DND-41 (cell line): ENCODE measurements around the gene LAMB1.

Experiments used
- ATAC-seq: fragments of 200-7000 bp; cut with Tn5 transposase; 3 replicates; pipeline ENCODE4 v1.9.1; 2021; ENCODE audit warnings: low read depth; ENCODE audit not compliant: insufficient read depth
- DNase-seq: peaks from one replicate; pipeline ENCODE4 v3.0.0-alpha.2; 2020
- H2AFZ ChIP-seq: 2 replicates; pipeline ENCODE4 v1.6.0; 2012; ENCODE audit warnings: low read depth, low read length
- H3K27ac ChIP-seq: 2 replicates; pipeline ENCODE4 v1.5.1; 2012; ENCODE audit warnings: low read length, inconsistent platforms
- H3K27me3 ChIP-seq: fragments of 200-600 bp; sonication (generic); 2 replicates; pipeline ENCODE4 v1.6.0; 2012; ENCODE audit warnings: low read length, mild to moderate bottlenecking, inconsistent platforms; ENCODE audit not compliant: insufficient read depth, poor library complexity
- H3K36me3 ChIP-seq: 2 replicates; pipeline ENCODE4 v1.5.1; 2012; ENCODE audit warnings: low read length, inconsistent platforms; ENCODE audit not compliant: insufficient read depth
- H3K4me1 ChIP-seq: 2 replicates; pipeline ENCODE4 v1.5.1; 2012; ENCODE audit warnings: mild to moderate bottlenecking, low read length; ENCODE audit not compliant: insufficient read depth
- H3K4me2 ChIP-seq: 2 replicates; pipeline ENCODE4 v1.6.0; 2012; ENCODE audit warnings: mild to moderate bottlenecking, moderate library complexity, low read length, inconsistent platforms; ENCODE audit not compliant: insufficient read depth
- H3K4me3 ChIP-seq, 2 experiments: fragments of 200-600 bp in 1 of 2; shearing (Covaris generic) in 1 of 2; 2 replicates each; pipeline ENCODE4 v1.5.1; 2012 to 2016; ENCODE audit warnings: inconsistent platforms in 2 of 2, low read length in 2 of 2, mild to moderate bottlenecking in 2 of 2, low read depth in 1 of 2, moderate library complexity in 1 of 2
- H3K79me2 ChIP-seq: 2 replicates; pipeline ENCODE4 v1.6.0; 2012; ENCODE audit warnings: low read length, inconsistent platforms; ENCODE audit not compliant: insufficient read depth
- H3K9ac ChIP-seq: 2 replicates; pipeline ENCODE4 v1.6.0; 2012; ENCODE audit warnings: low read depth, mild to moderate bottlenecking, inconsistent platforms, low read length, moderate library complexity
- H3K9me3 ChIP-seq: 2 replicates; pipeline ENCODE4 v1.5.1; 2012; ENCODE audit warnings: low read length, moderate library complexity, mild to moderate bottlenecking, inconsistent platforms; ENCODE audit not compliant: insufficient read depth, severe bottlenecking
- H4K20me1 ChIP-seq: 2 replicates; pipeline ENCODE4 v1.6.0; 2012; ENCODE audit warnings: low read length; ENCODE audit not compliant: insufficient read depth
- CTCF ChIP-seq: IDR thresholded peaks from 2 replicates; pipeline ENCODE4 v1.5.1; 2012; ENCODE audit warnings: borderline replicate concordance, low read length, moderate library complexity, mild to moderate bottlenecking; ENCODE audit not compliant: poor library complexity, severe bottlenecking; ENCODE audit errors: extremely low read depth
- EZH2 ChIP-seq: IDR thresholded peaks from 3 replicates; pipeline ENCODE4 v1.6.1; 2012; ENCODE audit warnings: borderline replicate concordance, low read depth, mild to moderate bottlenecking, moderate library complexity, low read length, inconsistent platforms; ENCODE audit not compliant: severe bottlenecking

Gene LAMB1

GRCh38 chr7:107972075-107972482 is 30.9 kb downstream of the LAMB1 start:
- no peak overlapping the region for H3K4me3 ChIP-seq
- H3K79me2 ChIP-seq = no peaks in the 10 kb centered on the region
- TF ChIP-seq CTCF = no peak
- TF ChIP-seq EZH2 = no peak
- H3K27me3 ChIP-seq = peaks cover 7% of the 10 kb centered on the region
- ATAC-seq (no peak), DNase-seq (no peak)
- H3K27ac ChIP-seq = no peak overlapping the region
- no peak overlapping the region for H3K9ac ChIP-seq
- no peaks in the 10 kb centered on the region for H3K9me3 ChIP-seq
- no peaks in the 10 kb centered on the region for H4K20me1 ChIP-seq
- H3K4me2 ChIP-seq = no peak overlapping the region
- no peak overlapping the region for H2AFZ ChIP-seq
- H3K36me3 ChIP-seq = no peaks in the 10 kb centered on the region
- H3K4me1 ChIP-seq = no peaks in the 10 kb centered on the region

- Histone ChIP-seq H3K79me2 (no peaks in the 10 kb centered on the region), H3K27me3 (peaks cover 7% of the 10 kb centered on the region), H3K9me3 (no peaks in the 10 kb centered on the region), H3K4me3 (no peak overlapping the region), H3K4me1 (no peaks in the 10 kb centered on the region), H3K9ac (no peak overlapping the region), H3K27ac (no peak overlapping the region), H3K4me2 (no peak overlapping the region), H2AFZ (no peak overlapping the region), H3K36me3 (no peaks in the 10 kb centered on the region), H4K20me1 (no peaks in the 10 kb centered on the region)
- TF ChIP-seq CTCF (no peak), EZH2 (no peak)
- no peak for DNase-seq
- ATAC-seq = no peak
Measured at GRCh38 chr7:107971613-107972012, 31.3 kb downstream of the LAMB1 start.

GRCh38 chr7:107971100-107971499 is 31.9 kb downstream of the LAMB1 start:
- Histone ChIP-seq H3K9ac (no peak overlapping the region), H3K4me2 (no peak overlapping the region), H3K4me1 (no peaks in the 10 kb centered on the region), H3K27ac (no peak overlapping the region), H3K27me3 (peaks cover 7% of the 10 kb centered on the region), H3K79me2 (no peaks in the 10 kb centered on the region), H2AFZ (no peak overlapping the region), H3K9me3 (no peaks in the 10 kb centered on the region), H3K4me3 (no peak overlapping the region), H3K36me3 (no peaks in the 10 kb centered on the region), H4K20me1 (no peaks in the 10 kb centered on the region)
- TF ChIP-seq CTCF (no peak), EZH2 (no peak)
- no peak for ATAC-seq
- no peak for DNase-seq

GRCh38 chr7:107969856-107970255 is 33.1 kb downstream of the LAMB1 start:
- Histone ChIP-seq H3K9me3 (no peaks in the 10 kb centered on the region), H3K9ac (no peak overlapping the region), H3K4me3 (no peak overlapping the region), H2AFZ (no peak overlapping the region), H3K79me2 (no peaks in the 10 kb centered on the region), H3K27me3 (peaks cover 4% of the 10 kb centered on the region), H3K36me3 (no peaks in the 10 kb centered on the region), H3K4me1 (no peaks in the 10 kb centered on the region), H4K20me1 (no peaks in the 10 kb centered on the region), H3K4me2 (no peak overlapping the region), H3K27ac (no peak overlapping the region)
- no peak for ATAC-seq
- TF ChIP-seq EZH2 (no peak), CTCF (no peak)
- DNase-seq = no peak
